ENCODE data around the gene MBTPS1.
A peak's percentile ranks its signal among the peaks of the same experiment; 100 is the strongest.

MBTPS1 gene

DNA sequence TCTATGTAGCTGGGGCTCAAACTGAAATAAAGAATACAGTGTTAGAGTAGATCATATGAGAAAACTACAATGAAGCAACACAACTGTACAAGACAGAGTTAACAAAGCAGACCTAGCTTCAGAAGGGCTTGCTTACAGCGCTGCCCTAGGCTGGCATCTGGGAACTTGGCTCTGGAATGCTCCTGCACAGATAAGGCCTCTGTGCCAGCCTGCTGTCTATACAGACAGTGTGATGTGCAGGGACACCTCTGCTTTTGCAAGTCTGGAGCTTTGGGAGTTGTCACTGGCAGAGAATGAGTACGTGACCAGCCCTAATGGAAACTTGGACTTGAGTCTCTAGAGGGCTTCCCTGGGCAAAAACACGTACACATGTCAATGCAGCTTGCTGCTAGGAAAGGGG, 42.0 kb downstream of the MBTPS1 start:
- no peak for DNase-seq (ENCODE audit: low spot score)

DNA sequence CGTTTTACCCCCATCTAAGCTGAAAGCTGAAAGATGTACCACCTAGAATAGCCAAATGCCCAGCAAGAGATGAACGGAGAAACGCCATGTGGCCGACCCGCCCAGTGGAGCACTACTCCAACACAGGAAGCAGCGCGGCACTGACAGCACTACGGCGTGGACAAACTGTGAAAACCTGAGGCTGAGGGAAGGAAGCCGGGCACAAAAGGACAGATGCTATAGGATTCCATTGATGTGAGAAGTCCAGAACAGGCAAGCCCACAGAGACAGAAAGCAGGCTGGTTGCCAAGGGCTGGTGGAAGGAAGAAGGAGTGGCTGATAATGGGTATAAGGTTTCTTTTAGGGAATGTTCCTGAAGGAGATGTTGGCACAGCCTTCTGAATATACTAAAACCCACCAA, 44.7 kb downstream of the MBTPS1 start:
- DNase-seq (ENCODE audit: low spot score): no peak

DNA sequence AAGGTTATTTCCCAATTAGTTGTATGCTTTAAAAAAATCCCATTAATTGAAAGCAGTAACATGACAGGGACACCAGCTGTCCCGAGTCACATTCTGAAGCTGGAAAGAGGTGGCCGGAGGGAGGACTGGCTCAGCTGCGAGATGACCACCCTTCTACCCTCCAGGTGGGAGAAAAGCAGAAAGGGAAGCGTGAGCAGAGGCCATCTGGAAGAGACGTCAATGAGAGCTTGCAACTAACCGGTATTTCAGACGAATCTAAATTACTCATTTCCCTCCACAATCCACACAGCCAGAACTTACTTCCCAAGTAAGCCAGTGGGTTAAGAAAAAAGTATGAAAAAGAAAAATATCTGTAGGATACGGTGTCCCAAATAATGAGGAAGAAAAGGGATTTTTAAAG, 45.6 kb downstream of the MBTPS1 start:
- no peak for DNase-seq (ENCODE audit: low spot score)

DNA sequence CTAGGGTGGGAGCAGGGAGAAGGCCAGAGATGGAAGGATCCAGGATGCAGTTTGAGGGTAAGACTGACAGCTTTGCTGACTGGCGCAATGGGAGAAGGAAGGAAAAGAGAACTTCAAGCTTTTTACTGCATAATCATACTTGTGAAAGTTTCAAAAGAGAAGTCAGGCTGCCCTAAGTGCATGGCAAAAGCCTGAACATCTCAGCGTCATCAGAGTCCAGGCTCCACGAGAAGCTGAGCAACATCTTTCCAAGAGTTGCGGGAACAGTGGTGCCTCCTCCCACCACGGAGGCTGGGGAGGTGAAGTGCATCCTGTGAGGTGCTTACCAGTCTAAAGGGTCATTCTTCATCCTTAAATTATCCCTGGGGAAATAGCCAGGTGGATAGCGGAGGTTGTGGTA, 47.2 kb downstream of the MBTPS1 start:
- no peak for DNase-seq (ENCODE audit: low spot score)

DNA sequence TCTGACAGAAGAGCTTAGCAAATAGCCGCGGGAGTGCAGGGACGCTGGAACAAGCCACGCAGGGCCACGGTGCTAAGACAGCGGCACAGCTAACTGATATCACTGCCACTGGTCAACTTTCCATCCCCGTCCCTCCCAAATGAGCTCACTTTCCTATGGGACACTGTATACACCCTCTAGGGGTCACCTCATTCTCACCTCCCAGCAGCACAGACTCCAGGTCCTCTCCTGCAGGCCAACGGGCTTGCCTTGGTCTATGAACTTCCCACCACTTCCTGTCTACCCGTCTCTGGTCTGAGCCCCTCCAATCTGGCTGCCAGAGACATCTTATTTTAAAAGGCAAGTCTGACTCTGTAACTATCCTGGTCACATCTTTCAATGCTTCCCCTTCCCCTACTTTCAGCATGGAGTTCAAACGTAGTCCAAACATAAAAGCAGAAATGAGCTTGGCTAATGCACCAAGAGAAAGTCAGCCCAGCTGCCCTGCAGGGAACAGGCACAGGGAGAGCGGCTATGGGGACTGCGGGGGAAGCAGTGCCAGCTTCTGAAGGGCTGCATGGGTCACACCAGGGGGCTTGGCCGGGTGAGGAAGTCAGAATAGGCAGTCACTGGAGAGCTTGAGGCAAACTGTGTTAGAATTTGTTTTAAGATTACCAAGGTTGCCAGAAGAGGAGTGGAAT, 47.8 kb downstream of the MBTPS1 start:
- no peak for DNase-seq (ENCODE audit: low spot score)

DNA sequence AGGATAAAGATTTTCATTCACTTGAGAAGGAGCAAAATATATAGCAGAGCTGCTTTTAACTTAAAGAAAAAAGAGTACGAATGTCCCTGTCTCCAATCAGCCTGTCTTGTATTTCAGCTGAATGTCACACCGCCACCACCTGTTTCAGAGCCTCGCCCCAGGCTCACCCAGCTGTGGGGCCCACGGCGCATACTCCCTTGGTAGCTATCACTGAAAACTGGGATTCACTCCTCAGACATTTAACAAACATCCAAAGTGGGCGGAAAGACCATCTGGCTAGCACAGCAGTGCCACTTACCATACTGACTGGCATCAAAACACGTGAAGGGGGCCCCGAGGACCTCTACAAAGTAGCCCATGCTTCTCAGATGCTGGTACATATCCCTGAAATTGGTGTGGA, 48.7 kb downstream of the MBTPS1 start:
- DNase-seq (ENCODE audit: low spot score): no peak

DNA sequence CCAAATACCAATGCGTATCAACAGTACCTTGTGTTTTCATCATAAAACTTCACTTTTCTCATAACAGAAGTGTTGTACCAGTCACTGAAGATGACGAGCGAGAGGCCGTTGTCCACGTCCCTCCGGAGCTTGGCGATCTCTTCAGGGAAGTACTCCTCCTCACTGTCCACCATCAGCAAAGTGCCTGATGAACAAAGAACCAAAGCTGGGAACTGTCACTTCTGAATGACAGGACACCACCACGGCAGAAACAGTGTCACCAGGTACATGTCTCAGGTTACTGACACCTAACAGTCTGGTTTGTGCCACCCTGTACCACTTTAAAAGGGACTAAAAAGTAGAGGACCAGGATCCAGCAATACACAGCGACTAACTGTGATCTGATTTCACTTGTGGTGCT, 49.1 kb downstream of the MBTPS1 start:
- no peak for DNase-seq (ENCODE audit: low spot score)

DNA sequence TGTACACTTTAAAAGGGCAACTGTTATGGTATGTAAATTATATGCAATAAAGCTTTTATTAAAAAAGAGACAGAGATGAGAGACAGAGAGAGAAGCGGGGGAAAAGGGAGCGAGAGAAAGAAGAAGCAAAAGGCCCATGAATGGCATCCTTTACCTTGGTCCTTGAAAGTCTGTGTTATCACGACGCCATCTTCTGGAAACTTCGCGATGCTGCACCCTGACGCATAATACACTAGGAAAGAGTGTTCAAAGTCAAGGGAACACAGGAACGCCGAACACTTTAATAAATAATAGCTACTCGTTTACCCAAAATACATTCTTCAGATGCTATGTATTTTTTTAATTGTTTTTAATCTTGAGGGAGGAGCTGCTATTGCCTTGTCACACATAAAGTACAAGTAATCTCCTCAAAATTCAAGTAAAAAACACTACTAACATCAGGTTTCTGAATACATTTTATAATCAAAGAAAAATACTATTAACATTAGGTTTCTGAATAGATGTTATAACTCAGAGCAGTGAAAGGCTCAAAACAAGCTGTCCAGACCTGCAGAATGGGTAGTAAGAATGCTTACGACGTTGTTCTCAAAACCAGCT, 51.1 kb downstream of the MBTPS1 start:
- DNase-seq (ENCODE audit: low spot score): peak; percentile 64

DNA sequence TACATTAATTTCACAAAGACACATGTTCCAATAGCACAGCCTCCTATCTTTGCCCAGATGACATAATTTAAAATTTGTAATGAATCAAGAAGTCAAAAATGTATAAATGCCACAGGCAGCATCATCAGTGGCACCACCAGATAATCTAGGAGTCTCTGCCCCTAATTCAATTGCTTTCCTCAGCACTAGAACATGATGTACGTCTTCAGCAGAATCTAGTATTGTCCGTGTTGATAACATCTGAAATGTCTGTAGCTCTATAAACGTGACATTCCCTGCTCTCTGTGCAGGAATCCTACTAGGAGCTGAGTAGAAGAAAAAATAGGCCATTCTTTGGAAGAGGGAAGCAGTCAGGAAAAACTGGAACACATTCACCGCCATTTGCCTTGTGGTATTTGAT, 52.8 kb downstream of the MBTPS1 start:
- peak; percentile 47 for DNase-seq (ENCODE audit: low spot score)

DNA sequence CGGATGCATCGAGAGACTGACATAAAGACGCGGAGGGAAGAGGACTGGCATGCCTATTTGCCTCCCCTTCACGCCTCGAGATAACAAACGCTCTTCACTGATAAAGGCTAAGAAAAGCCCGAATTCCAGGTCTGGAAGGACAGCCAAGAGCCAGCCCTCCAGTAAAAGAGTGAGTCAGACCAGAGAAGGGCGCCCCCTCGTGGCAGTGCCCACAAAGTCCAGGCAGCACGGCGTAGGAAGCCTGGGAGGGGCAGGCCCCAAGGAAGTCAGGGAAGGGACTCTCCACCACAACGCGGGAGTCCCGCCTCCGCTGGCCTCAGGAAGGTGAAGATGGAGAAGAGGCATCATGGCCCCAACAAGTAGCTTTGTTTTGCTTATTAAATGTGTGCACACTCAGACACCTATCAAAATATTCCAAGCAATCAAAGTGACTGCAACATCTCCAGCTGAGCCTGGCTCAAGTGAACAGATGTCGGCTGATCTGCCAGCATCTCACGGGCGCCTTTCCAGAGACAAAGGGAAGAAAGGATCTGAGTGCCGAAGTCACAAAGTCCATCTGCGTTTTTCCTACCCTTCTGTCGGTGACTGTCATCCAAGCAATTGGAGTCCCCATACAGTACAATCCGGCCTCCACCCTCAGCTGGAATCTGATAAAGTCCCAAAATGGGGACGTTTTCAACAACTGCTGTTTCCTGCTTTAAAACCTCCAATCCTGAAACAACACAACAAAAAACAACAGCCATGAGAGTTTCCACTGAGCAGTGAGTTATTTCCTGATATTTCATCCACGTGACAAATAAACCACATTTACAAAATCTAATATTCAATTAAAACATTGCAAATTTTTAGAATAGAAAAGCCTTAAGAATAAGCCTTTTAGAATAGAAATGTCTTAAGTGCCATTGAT, 53.8 kb downstream of the MBTPS1 start:
- DNase-seq (ENCODE audit: low spot score): peak; percentile 72

DNA sequence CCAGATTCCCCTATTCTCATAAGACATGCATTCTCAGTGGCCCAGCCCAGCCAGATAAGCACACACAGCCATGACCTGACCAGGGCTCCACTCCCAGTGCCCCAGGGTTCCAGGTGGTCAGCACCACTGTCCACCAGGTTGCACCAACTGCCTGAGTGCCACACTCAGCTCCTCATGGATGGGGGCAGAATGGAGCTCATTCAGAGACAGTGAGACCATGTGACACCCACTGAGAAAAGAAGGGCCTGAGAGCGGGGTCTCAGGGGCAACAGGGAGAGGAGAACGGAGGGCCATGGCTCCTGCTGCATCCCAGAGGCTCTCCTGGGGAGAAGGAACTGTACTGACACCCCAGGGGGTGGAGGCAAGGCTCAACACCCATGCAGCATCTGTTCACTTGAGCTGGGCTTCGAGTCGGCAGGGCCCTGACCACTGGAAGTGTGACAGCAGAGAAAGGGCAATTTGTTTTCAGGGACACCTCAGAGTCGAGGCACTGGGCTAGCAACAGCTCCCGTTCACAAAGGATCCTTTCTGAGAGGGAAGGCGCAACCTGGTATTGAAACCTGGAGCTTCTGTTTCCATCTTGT, 55.4 kb downstream of the MBTPS1 start:
- DNase-seq (ENCODE audit: low spot score): no peak

DNA sequence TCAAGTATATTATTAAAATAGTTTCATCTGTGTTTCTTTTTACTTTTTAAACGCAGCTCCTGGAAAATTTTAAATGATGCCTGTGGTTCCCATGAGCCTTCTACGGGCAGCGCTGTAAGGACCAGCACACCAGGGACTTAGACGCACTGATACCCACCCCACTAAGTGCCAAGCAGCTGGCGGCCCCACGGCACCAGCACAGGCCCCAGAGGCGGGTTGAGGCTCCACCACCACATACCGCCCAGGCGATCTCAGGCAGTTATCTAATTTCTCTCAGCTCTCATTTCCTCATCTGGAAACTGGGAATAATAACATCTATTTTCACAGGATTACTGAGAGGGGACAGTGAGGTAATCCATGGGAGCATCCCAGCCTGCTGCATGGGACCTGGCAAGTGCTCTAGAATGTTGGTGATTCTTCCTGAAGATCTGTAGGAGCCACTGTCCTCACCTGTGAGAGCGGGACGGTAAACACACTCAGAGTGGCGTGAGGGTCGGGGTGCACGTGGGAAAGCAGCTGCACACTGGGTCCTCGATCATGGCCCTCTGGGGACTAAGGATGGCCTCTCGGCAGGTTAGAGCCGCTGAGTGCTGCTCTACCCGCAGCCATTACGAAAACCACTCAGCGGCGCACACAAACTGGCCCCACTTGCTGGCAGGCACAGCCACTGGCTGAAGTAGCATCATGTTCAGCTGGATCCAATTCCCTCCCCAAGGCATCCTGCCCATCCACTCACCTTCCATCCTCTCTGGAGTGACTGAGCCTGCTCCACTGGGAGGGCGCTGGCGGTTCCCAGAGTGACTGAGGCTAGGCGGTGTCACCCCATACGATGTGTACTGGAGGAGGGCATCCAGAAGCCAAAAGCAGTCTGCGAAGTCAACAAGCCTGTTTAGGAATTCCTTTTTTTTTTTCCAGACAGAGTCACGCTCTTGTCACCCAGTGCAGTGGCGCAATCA, 56.5 kb downstream of the MBTPS1 start:
- DNase-seq (ENCODE audit: low spot score): no peak

DNA sequence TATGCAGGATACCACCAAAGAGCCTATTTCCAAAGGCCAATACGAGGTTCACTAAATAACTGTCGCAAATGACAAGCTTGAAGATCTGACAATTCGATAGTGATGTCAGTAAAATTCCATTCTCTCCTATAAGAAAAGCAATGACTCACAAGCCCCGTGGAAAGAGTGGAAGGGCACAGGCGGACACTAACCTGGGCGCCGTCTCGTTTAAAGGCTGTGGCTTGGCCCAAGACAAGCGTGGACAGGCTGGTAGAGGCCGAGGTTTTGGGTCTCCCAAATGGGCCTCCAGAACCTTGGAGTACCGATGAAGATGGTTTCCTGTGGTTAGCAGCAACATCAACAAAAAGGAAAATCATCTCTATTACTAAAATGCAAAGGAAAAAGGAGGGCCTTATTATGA, 57.6 kb downstream of the MBTPS1 start:
- no peak for DNase-seq (ENCODE audit: low spot score)

DNA sequence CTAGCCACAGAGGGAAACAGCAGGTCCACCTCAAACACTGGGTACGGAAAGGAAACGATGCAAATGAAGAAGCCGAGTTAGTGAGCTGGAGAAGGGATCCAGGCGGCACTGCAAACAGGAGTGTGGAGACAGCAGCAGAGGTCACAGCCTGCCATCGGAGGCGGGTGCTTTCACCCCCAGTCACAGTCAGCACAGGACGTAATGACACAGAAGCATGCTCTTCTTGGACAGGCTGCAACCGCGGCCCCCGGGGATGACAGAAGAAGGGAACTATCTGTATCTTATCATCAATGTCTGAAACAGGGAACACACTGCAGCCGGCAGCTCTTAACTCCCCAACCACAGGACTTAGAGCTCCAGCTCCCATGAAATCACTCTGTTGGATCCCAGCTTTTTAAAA, 58.1 kb downstream of the MBTPS1 start:
- no peak for DNase-seq (ENCODE audit: low spot score)

DNA sequence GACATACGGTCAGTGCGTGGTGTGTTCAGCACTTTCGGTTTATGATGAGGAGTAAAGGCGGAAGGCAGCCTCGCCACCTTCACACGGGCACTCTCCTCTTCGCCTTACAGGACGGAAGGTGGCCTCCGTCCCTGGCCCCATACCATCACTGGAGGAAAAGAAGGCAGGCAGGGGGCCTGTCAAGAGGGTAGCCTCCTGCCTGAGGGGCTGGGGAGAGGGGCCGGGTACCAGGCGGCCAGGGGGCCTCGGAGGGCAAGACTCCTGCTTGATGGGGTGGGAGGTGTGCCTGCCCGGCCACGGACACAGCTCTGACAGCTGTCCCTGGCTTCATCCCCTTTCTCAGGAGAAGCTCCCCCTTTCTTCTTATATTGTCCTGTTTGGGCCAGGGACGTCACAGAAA, 58.5 kb downstream of the MBTPS1 start:
- DNase-seq (ENCODE audit: low spot score): no peak

DNA sequence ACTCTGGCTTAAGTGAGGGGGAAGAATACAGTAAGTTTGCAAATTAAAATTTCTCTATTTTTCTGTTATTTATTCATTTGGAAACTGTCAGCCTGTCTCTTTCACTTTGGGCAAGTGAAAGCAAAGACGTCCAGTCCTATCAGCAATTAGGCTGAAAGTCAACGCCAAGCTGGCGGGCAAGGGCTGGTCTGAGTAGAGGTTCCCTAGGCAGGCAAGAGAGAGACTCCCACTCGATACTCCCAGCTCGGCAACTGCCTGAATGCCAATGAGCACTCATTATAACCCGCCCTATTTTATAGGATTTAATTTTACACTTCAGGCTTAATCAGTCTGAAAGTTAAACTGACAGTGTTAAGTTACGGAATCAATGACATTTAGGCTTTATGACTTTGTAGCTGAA, 59.8 kb downstream of the MBTPS1 start:
- no peak for DNase-seq (ENCODE audit: low spot score)

DNA sequence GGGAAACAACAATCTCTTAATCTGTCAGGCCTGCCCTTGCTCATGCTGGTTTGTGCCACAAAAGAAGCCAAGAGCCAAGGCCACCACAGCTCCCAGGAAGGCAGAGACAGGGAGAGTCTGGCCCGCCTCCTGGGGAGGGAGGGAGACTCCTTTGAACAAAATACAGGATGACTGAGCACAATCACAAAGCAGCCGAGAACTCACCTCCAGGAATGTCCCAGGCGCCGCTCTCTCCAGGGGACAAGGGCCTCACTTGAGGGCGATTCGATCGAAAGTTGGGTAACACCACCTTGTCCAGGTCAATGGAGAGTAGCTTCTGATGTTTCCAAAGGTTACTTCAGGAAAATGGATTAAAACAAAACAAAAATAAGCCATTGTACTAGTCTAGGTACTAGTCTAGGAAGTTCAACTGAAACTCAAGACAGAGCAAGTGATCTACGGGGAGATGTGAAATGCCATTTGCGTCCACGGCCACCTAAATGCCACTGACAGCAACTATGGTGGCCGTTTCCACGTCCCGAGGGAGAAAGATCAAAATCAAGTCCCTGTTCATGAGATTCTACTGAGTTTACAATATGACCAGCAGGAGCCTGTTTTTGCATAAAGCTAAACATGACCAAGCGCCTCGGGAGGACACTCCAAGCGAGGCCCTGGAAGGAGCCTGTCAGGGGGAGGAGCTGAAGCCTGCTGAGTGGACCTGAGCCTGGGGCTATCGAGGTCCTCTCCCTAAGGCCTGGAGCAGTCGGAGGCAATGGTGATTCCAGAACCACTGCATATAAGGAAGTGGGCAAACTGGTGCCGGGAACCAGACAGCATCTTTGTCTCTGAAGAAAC, 60.7 kb downstream of the MBTPS1 start:
- DNase-seq (ENCODE audit: low spot score): no peak

DNA sequence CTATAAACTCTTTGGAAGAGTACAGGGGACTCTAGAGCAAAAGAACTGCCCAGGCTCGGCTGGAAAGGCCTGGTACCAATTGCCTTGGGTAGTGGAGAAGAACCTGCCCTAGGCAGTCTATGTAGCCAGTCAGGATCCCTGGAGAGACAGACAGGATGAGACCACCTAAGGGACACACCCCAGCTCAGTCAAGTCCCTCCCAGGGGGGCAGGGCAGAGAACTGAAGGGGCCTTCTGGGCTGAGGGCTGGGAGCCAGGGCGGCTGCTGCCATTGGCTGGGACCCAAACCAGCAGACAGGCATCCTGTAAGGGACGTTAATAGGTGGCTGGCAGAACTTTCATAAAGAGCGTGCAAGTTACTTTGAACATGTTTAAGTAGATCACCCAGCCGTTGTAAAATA, 61.4 kb downstream of the MBTPS1 start:
- DNase-seq (ENCODE audit: low spot score): no peak

DNA sequence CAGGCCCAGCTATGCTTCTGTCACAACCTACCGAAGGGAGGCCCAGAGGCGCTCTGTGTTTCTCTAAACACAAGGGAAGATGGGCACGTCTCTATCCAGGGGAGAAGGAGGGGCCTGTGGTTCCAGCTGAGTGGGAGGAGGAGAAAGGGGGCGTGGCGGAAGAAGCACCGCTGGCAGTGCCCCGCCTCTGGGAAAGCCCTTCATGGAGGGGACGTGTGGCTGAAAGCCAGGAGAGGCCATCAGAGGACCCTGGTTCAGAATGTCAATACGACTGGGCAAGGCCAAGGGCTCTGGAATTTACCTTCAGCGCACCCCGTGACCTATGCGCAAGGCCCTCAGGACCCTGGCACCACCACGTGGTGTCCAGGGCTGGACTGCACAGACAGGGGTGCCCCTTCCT, 61.8 kb downstream of the MBTPS1 start:
- DNase-seq (ENCODE audit: low spot score): no peak

DNA sequence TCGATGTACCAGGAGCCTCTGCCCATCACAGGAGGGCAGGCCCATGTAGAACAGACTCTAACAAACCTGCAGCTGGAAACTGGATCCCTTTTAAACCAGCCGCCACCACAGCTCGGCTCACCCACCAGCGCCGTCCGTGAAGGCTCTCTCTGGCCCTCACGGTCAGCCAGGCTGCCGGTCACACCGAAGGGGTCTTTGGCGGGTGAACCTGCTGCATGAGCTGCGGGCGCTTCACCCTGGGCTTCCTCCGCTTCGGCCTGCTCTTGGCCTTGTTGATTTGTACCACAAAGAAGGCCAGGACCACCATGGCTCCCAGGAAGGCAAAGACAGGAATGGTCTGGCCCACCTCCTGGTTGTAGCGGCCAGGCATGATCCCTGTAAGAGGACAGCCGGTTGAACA, 62.5 kb downstream of the MBTPS1 start:
- DNase-seq (ENCODE audit: low spot score): no peak
